Choroid plexus epithelial cell (primary cell): ENCODE results near the gene AMOT.

Experiments used
- DNase-seq: peaks from one replicate; pipeline ENCODE4 v3.0.0-alpha.2; 2010; ENCODE audit warnings: low read depth
- H3K4me3 ChIP-seq: 2 replicates; pipeline ENCODE4 v1.5.1; 2011; ENCODE audit warnings: low read depth, mild to moderate bottlenecking, control low read depth, low read length, moderate library complexity
- CTCF ChIP-seq: conservative IDR thresholded peaks from 2 replicates; pipeline ENCODE4 v1.5.1; 2011; ENCODE audit warnings: low read depth, mild to moderate bottlenecking, control low read depth, inconsistent platforms, low read length, moderate library complexity

The AMOT gene

DNA sequence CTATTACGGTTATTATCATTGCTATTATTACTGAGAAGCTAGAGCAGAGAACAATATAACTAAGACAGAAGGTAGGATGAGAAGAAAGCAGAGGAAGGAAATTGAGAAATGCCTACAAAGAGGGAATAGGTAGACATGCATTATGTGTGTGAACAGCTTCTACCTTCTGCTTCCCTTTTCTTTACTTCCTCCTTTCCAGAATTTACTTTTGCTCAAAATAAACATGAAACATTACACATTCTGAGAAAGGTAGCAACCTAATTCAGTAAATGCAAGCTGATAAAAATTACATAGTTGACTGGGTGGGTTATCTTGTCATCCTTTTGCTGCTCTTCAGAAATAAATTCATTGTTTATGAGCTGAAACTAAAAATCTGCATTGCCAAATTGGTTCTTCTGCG is 54.6 kb downstream of the AMOT start:
- no peak for DNase-seq
- H3K4me3 ChIP-seq = no peak overlapping the region
- no peak for TF ChIP-seq CTCF

GRCh38 chrX:112785344-112785743 is 55.3 kb downstream of the AMOT start:
- no peak overlapping the region for H3K4me3 ChIP-seq
- no peak for DNase-seq
- no peak for TF ChIP-seq CTCF

DNA sequence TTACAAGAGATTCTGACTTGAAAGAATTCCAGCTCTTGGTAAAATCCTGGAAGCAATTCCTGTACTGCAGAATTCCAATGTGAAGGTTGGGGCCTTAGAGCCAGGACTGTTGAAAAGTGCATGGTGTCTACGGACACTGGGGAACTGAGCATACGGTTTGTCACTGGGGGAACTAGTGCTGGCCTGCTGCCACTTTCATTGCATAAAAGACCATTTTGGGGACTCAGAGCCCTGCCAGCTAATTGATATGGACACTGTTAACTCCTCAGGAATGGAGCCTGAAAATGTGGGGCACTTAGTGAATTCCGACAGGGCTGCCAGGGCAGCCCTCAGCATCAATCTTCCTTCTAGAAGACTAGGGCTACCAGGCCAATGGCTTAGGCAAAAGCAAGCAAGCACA is 55.9 kb downstream of the AMOT start:
- H3K4me3 ChIP-seq = no peak overlapping the region
- TF ChIP-seq CTCF = no peak
- no peak for DNase-seq

GRCh38 chrX:112779139-112779538 is 61.5 kb downstream of the AMOT start:
- no peak for DNase-seq
- H3K4me3 ChIP-seq = no peak overlapping the region
- TF ChIP-seq CTCF = no peak

DNA sequence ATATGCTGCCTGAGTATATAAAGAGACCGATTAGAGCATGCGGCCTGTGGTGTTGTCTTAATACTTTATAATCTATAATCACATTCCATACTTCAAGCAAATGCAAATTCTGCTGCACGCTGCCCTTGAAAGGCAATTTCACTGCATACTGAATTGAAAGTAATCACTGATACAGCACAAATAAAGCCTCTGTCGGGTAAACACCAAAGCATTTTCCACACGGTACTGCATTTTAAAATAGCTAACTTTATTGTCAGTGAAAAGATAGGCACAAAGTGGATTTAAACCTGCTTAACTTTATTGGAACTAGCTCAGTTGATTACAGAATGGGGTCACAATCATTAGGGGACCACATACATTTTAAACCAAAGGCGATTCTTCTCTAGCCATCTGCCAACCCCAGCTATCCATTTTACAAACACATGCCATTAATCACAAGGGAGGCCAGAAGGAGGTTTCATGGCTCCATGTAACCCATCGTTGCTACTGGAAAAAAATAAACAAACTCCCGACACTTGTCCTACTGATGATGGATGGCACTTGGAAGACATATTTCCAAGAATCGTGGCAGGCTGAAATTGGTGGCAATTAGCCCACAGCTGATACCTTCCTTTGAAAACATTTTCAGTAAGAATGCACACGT is 65.9 kb downstream of the AMOT start:
- DNase-seq = no peak
- H3K4me3 ChIP-seq = no peak overlapping the region
- TF ChIP-seq CTCF = no peak

DNA sequence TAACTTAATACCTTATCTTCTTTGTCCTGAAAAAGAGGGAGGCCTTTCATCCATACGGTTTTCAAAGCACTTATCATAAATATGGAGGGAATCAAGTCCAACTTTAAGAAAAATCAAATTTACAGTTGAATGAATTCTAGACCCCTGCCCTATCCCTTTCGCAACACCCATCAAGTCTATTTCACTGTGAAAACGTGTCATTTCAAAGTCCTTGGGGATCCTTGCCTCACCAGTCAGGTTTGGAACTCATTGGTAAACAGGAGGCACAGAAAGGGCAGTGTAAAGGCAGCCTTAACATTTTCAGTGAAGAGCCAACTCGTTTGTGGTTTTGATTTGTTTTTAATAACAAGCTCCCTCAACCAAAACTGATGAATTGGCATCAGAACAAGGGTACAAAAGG is 66.5 kb downstream of the AMOT start:
- no peak for DNase-seq
- TF ChIP-seq CTCF = no peak
- no peak overlapping the region for H3K4me3 ChIP-seq

DNA sequence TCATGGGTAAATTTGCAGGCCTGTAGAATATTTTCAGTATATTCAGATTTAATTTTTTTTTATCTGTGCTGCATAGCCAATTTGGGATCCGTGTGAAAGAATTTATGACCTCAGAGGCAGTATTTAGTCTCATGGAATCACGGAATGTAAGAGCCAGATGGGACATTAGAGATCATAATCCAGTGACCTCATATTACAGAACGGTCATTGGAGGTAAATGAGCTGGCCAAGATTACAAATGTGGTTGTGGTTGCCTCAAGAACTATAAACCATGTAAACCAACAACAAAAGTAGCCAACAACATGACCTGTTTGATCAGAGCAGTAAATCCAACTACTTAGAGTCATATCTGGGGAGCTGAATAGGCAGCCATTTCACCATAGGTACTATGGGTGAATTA is 71.6 kb downstream of the AMOT start:
- no peak for DNase-seq
- no peak for TF ChIP-seq CTCF
- no peak overlapping the region for H3K4me3 ChIP-seq
